NT2/D1 (cell line): ENCODE results near the gene NEUROG3.

Source experiments
- SUZ12 ChIP-seq: IDR thresholded peaks from 2 replicates; pipeline ENCODE4 v1.6.1; 2011; ENCODE audit not compliant: insufficient read length, insufficient read depth; ENCODE audit errors: extremely low read depth
- YY1 ChIP-seq: IDR thresholded peaks from 2 replicates; pipeline ENCODE4 v1.6.1; 2011; ENCODE audit not compliant: insufficient read length, insufficient read depth
- ZNF274 ChIP-seq: IDR thresholded peaks from 2 replicates; pipeline ENCODE4 v1.6.1; 2011; ENCODE audit warnings: mild to moderate bottlenecking, low read depth, low read length

GRCh38 chr10:69559525-69559924 lies 13.7 kb downstream of the NEUROG3 start:
- no peak for TF ChIP-seq SUZ12
- TF ChIP-seq ZNF274: no peak
- TF ChIP-seq YY1: no peak
